ENCODE measurements around the gene SRRD.

SRRD gene

GRCh38 chr22:26481694-26482093 lies 2.0 kb upstream of the SRRD start:
- Histone ChIP-seq H3K9me3 (ENCODE audit: control insufficient read depth, low read length) (no peaks in the 10 kb centered on the region), H3K27me3 (replicated peaks; ENCODE audit: control insufficient read depth, insufficient read depth, low read length, poor library complexity, severe bottlenecking) (no peaks in the 10 kb centered on the region), H3K36me3 (ENCODE audit: control insufficient read depth, insufficient read depth, low read length) (peaks cover 12% of the 10 kb centered on the region), H3K4me3 (ENCODE audit: insufficient read depth, low read depth, low read length, poor library complexity, severe bottlenecking) (no peak overlapping the region), H3K27ac (ENCODE audit: insufficient read depth, low read length, poor library complexity, severe bottlenecking) (no peak overlapping the region), H3K4me1 (ENCODE audit: control insufficient read depth, insufficient read depth, low read length, poor library complexity, severe bottlenecking) (peaks cover 43% of the 10 kb centered on the region)
- DNase-seq: no peak

DNA sequence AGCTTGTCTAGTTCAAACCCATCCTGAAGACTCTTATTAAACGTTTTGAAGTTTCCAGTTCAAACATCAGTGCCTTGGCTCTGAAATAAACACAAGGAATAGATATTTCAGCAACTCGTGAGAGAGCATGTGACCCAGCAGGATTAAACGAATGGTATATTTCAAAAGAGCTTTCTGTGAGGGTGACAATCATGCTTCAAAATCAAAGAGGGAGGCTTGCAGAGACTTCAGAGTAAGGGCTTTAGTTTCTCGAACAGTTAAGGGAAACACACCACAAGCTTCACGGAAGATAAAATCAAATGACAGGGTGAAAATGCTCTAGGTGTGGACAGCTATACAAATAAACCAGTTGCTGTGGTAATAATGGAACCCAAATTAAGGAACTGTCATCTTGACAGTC lies 1.5 kb upstream of the SRRD start:
- no peaks in the 10 kb centered on the region for H3K27me3 ChIP-seq (replicated peaks; ENCODE audit: control insufficient read depth, insufficient read depth, low read length, poor library complexity, severe bottlenecking)
- H3K9me3 ChIP-seq (ENCODE audit: control insufficient read depth, low read length): no peaks in the 10 kb centered on the region
- peaks cover 43% of the 10 kb centered on the region for H3K4me1 ChIP-seq (ENCODE audit: control insufficient read depth, insufficient read depth, low read length, poor library complexity, severe bottlenecking)
- no peak overlapping the region for H3K4me3 ChIP-seq (ENCODE audit: insufficient read depth, low read depth, low read length, poor library complexity, severe bottlenecking)
- H3K27ac ChIP-seq (ENCODE audit: insufficient read depth, low read length, poor library complexity, severe bottlenecking): no peak overlapping the region
- H3K36me3 ChIP-seq (ENCODE audit: control insufficient read depth, insufficient read depth, low read length): peaks cover 7% of the 10 kb centered on the region
- DNase-seq: no peak

DNA sequence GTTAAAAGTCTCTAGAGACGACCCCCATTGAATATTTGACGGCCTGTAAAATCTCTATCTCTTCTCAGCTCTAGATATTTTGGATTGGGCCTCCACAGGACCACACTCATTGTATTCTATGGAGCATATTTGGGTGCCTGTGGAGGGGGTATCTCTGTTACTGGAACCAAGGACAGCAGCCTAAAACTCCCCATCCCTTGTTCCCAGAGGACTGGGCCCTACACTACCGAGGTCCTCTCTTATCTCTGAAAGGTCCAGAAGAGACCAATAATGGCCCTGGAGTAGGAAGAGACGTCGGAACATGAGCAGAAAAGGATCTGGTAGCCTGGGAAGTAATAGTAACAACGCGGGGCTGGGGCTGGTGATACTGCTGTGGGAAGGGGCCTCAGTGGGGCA lies 636 bp upstream of the SRRD start:
- Histone ChIP-seq H3K4me1 (ENCODE audit: control insufficient read depth, insufficient read depth, low read length, poor library complexity, severe bottlenecking) (peaks cover 43% of the 10 kb centered on the region), H3K27ac (ENCODE audit: insufficient read depth, low read length, poor library complexity, severe bottlenecking) (peak overlapping the region; percentile 87), H3K27me3 (replicated peaks; ENCODE audit: control insufficient read depth, insufficient read depth, low read length, poor library complexity, severe bottlenecking) (no peaks in the 10 kb centered on the region), H3K9me3 (ENCODE audit: control insufficient read depth, low read length) (no peaks in the 10 kb centered on the region), H3K4me3 (ENCODE audit: insufficient read depth, low read depth, low read length, poor library complexity, severe bottlenecking) (peak overlapping the region; percentile 75), H3K36me3 (ENCODE audit: control insufficient read depth, insufficient read depth, low read length) (peaks cover 2% of the 10 kb centered on the region)
- no peak for DNase-seq

DNA sequence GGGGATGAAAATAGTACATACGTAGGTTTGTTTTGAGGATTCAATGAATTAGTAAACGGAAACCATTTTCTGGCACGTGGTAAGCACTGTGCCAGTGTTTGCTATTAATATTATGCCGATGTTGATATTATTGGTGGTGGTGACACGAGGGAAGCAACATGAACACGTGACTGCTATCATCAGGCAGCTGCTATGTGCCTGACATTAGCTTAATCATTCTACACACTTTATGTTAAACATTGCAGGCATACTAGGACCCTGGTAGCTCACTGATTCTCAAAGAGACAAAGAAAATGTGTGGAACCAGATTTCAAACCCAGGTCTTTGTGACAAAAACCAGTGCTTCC lies 656 bp downstream of the SRRD start:
- H3K27me3 ChIP-seq (replicated peaks; ENCODE audit: control insufficient read depth, insufficient read depth, low read length, poor library complexity, severe bottlenecking): no peaks in the 10 kb centered on the region
- no peaks in the 10 kb centered on the region for H3K9me3 ChIP-seq (ENCODE audit: control insufficient read depth, low read length)

GRCh38 chr22:26485013-26485412 lies 1.3 kb downstream of the SRRD start:
- H3K4me1 ChIP-seq (ENCODE audit: control insufficient read depth, insufficient read depth, low read length, poor library complexity, severe bottlenecking): peaks cover 34% of the 10 kb centered on the region
- no peak overlapping the region for H3K27ac ChIP-seq (ENCODE audit: insufficient read depth, low read length, poor library complexity, severe bottlenecking)
- no peaks in the 10 kb centered on the region for H3K27me3 ChIP-seq (replicated peaks; ENCODE audit: control insufficient read depth, insufficient read depth, low read length, poor library complexity, severe bottlenecking)
- H3K4me3 ChIP-seq (ENCODE audit: insufficient read depth, low read depth, low read length, poor library complexity, severe bottlenecking): no peak overlapping the region
- DNase-seq: no peak
- peaks cover 21% of the 10 kb centered on the region for H3K36me3 ChIP-seq (ENCODE audit: control insufficient read depth, insufficient read depth, low read length)
- no peaks in the 10 kb centered on the region for H3K9me3 ChIP-seq (ENCODE audit: control insufficient read depth, low read length)

More for the DNA sequence above, 656 bp downstream of the SRRD start:
- H3K27ac ChIP-seq (ENCODE audit: insufficient read depth, low read length, poor library complexity, severe bottlenecking): peak overlapping the region; percentile 87
- peaks cover 41% of the 10 kb centered on the region for H3K4me1 ChIP-seq (ENCODE audit: control insufficient read depth, insufficient read depth, low read length, poor library complexity, severe bottlenecking)
- H3K4me3 ChIP-seq (ENCODE audit: insufficient read depth, low read depth, low read length, poor library complexity, severe bottlenecking): peak overlapping the region; percentile 75
- peak in 2 of 3 donors; percentile 8 to 13 for DNase-seq
- peaks cover 14% of the 10 kb centered on the region for H3K36me3 ChIP-seq (ENCODE audit: control insufficient read depth, insufficient read depth, low read length)

DNA sequence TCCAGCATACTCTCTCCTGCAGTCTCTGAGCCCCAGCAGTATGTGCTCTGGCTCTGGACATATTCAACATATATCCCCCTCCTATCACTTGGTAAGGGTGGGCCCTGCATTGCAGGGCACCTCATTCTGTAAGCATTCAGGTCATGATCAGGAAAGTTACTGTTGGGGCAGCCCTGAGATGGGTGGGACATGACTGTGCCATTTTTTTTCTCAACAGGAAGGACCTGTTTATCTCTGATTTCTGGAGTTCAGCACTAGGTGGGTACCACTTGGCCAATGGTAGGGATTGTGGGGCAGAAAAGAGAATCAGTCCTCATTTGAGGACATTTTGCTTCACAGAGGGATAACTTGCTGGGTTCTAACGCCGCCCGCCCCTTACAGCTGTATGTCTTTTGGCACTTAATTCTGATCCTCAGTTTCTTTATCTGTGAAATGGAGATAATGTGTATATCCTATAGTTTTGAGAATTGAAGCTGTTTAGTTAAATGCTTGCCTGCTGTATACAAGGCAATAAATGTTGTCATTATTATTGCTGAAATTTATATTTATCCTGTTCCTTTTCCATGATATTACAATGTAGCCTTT lies 2.2 kb downstream of the SRRD start:
- no peak overlapping the region for H3K27ac ChIP-seq (ENCODE audit: insufficient read depth, low read length, poor library complexity, severe bottlenecking)
- H3K36me3 ChIP-seq (ENCODE audit: control insufficient read depth, insufficient read depth, low read length): peaks cover 30% of the 10 kb centered on the region
- peaks cover 25% of the 10 kb centered on the region for H3K4me1 ChIP-seq (ENCODE audit: control insufficient read depth, insufficient read depth, low read length, poor library complexity, severe bottlenecking)

DNA sequence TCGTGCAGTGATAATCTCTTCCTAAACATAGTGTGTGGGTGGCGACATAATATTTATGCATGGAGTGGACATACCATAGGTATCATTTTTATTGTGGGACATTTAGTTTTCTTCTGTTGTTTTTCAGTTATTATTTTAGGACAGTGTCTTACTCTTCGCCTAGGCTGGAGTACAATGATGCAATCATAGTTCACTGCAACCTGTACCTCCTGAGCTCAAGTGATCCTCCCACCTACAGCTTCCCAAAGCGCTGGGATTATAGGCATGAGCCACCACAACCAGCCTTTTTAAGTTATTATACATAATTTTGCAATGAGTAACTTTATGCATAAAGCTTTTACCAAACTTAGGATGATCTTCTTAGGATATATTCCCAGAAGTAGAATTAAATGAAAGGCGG lies 2.7 kb downstream of the SRRD start:
- Histone ChIP-seq H3K27ac (ENCODE audit: insufficient read depth, low read length, poor library complexity, severe bottlenecking) (no peak overlapping the region), H3K36me3 (ENCODE audit: control insufficient read depth, insufficient read depth, low read length) (peaks cover 35% of the 10 kb centered on the region), H3K9me3 (ENCODE audit: control insufficient read depth, low read length) (no peaks in the 10 kb centered on the region), H3K27me3 (replicated peaks; ENCODE audit: control insufficient read depth, insufficient read depth, low read length, poor library complexity, severe bottlenecking) (no peaks in the 10 kb centered on the region), H3K4me3 (ENCODE audit: insufficient read depth, low read depth, low read length, poor library complexity, severe bottlenecking) (no peak overlapping the region), H3K4me1 (ENCODE audit: control insufficient read depth, insufficient read depth, low read length, poor library complexity, severe bottlenecking) (peaks cover 23% of the 10 kb centered on the region)
- no peak for DNase-seq

More for the DNA sequence above, 2.2 kb downstream of the SRRD start:
- Histone ChIP-seq H3K9me3 (ENCODE audit: control insufficient read depth, low read length) (no peaks in the 10 kb centered on the region), H3K4me3 (ENCODE audit: insufficient read depth, low read depth, low read length, poor library complexity, severe bottlenecking) (no peak overlapping the region), H3K27me3 (replicated peaks; ENCODE audit: control insufficient read depth, insufficient read depth, low read length, poor library complexity, severe bottlenecking) (no peaks in the 10 kb centered on the region)
- no peak for DNase-seq

- no peak for DNase-seq
- Histone ChIP-seq H3K4me1 (ENCODE audit: control insufficient read depth, insufficient read depth, low read length, poor library complexity, severe bottlenecking) (peaks cover 10% of the 10 kb centered on the region), H3K4me3 (ENCODE audit: insufficient read depth, low read depth, low read length, poor library complexity, severe bottlenecking) (no peak overlapping the region), H3K27me3 (replicated peaks; ENCODE audit: control insufficient read depth, insufficient read depth, low read length, poor library complexity, severe bottlenecking) (no peaks in the 10 kb centered on the region), H3K9me3 (ENCODE audit: control insufficient read depth, low read length) (no peaks in the 10 kb centered on the region), H3K27ac (ENCODE audit: insufficient read depth, low read length, poor library complexity, severe bottlenecking) (no peak overlapping the region), H3K36me3 (ENCODE audit: control insufficient read depth, insufficient read depth, low read length) (peaks cover 50% of the 10 kb centered on the region)
Observed at GRCh38 chr22:26487996-26488395, 4.3 kb downstream of the SRRD start.

- H3K27ac ChIP-seq (ENCODE audit: insufficient read depth, low read length, poor library complexity, severe bottlenecking): no peak overlapping the region
- H3K4me3 ChIP-seq (ENCODE audit: insufficient read depth, low read depth, low read length, poor library complexity, severe bottlenecking): no peak overlapping the region
- H3K4me1 ChIP-seq (ENCODE audit: control insufficient read depth, insufficient read depth, low read length, poor library complexity, severe bottlenecking): peaks cover 5% of the 10 kb centered on the region
- no peak for DNase-seq
- no peaks in the 10 kb centered on the region for H3K9me3 ChIP-seq (ENCODE audit: control insufficient read depth, low read length)
- no peaks in the 10 kb centered on the region for H3K27me3 ChIP-seq (replicated peaks; ENCODE audit: control insufficient read depth, insufficient read depth, low read length, poor library complexity, severe bottlenecking)
- peaks cover 66% of the 10 kb centered on the region for H3K36me3 ChIP-seq (ENCODE audit: control insufficient read depth, insufficient read depth, low read length)
Observed at GRCh38 chr22:26489447-26490036, 5.9 kb downstream of the SRRD start.

GRCh38 chr22:26492220-26492619 lies 8.5 kb downstream of the SRRD start:
- Histone ChIP-seq H3K27ac (ENCODE audit: insufficient read depth, low read length, poor library complexity, severe bottlenecking) (no peak overlapping the region), H3K36me3 (ENCODE audit: control insufficient read depth, insufficient read depth, low read length) (peaks cover 88% of the 10 kb centered on the region), H3K9me3 (ENCODE audit: control insufficient read depth, low read length) (no peaks in the 10 kb centered on the region), H3K27me3 (replicated peaks; ENCODE audit: control insufficient read depth, insufficient read depth, low read length, poor library complexity, severe bottlenecking) (no peaks in the 10 kb centered on the region), H3K4me3 (ENCODE audit: insufficient read depth, low read depth, low read length, poor library complexity, severe bottlenecking) (no peak overlapping the region), H3K4me1 (ENCODE audit: control insufficient read depth, insufficient read depth, low read length, poor library complexity, severe bottlenecking) (no peaks in the 10 kb centered on the region)
- no peak for DNase-seq

Measured in effector memory CD4-positive, alpha-beta T cell (primary cell).